Thyroid gland (tissue), 4 donors: ENCODE measurements around the gene SRPRB. TPM values are rescaled to one million over a fixed set of nuclear protein-coding genes. Genes with fewer than 3 reads are reported as not detected.

Source experiments
- DNase-seq, 2 donors: peaks; one replicate each; pipeline ENCODE4 v3.0.0-alpha.2; 2019
- H3K27ac ChIP-seq, 3 donors: fragments of 200-600 bp; sonication (generic); 1 replicate in 2 of 3; 2 replicates in 1 of 3; pipeline ENCODE4 v1.5.1; 2016 to 2019; ENCODE audit warnings: mild to moderate bottlenecking in 1 of 3, moderate library complexity in 1 of 3
- H3K27me3 ChIP-seq: fragments of 200-600 bp; sonication (generic); one replicate; pipeline ENCODE4 v1.5.1; 2019
- H3K36me3 ChIP-seq, 2 donors: fragments of 200-600 bp; sonication (generic); one replicate each; pipeline ENCODE4 v1.5.1; 2016 to 2019
- H3K4me1 ChIP-seq, 2 donors: fragments of 200-600 bp; sonication (generic); one replicate each; pipeline ENCODE4 v1.5.1; 2017 to 2019
- H3K4me3 ChIP-seq, 3 donors: fragments of 200-600 bp; sonication (generic); replicated peaks in 1 of 3; 1 replicate in 2 of 3; 2 replicates in 1 of 3; pipeline ENCODE4 v1.5.1; 2016; ENCODE audit warnings: mild to moderate bottlenecking in 1 of 3
- H3K9me3 ChIP-seq: fragments of 200-600 bp; sonication (generic); one replicate; pipeline ENCODE4 v1.5.1; 2017
- CTCF ChIP-seq, 6 experiments: fragments of 200-600 bp in 3 of 6; fragments of 450-650 bp in 3 of 6; sonication (generic) in 3 of 6; IDR thresholded peaks; one replicate each; pipeline ENCODE4 v1.5.1; 2016 to 2019; ENCODE audit warnings: antibody characterized with exemption in 6 of 6, mild to moderate bottlenecking in 2 of 6, inconsistent platforms in 1 of 6, moderate library complexity in 1 of 6
- POLR2A ChIP-seq, 2 donors: fragments of 450-650 bp; IDR thresholded peaks; one replicate each; pipeline ENCODE4 v1.6.1; 2017; ENCODE audit warnings: antibody characterized with exemption in 2 of 2, mild to moderate bottlenecking in 2 of 2, moderate library complexity in 1 of 2
- WGBS, 2 donors: methylation state at CpG; one replicate each; pipeline ENCODE4 v1.1.5; 2017; 5-methylcytosine and 5-hydroxymethylcytosine counted together
- intact Hi-C: fragments of 100-400 bp; cut with DNase I; formaldehyde crosslinking; loops from one replicate; pipeline ENCODE4 v1.15.1; 2023
- total RNA-seq, 4 donors: library from RNA; depleted of rRNA; stranded (reverse); fragments of >200 nt; gene quantifications; one replicate each; pipeline ENCODE4 v1.2.3, GENCODE V29; 2016

Gene SRPRB
- total RNA-seq, 4 donors from 2014 or later = 26.9 to 55.9 (median 45.2) TPM

- H3K27ac ChIP-seq = no peak overlapping the region
- H3K4me3 ChIP-seq = no peak overlapping the region
- WGBS, 2 donors = 82 to 86% methylated on average over 2 of the region's 2 CpGs
- no peaks in the 10 kb centered on the region for H3K4me1 ChIP-seq
- TF ChIP-seq CTCF (IDR thresholded peaks at IDR 0.05) = no peak
- no peak for TF ChIP-seq POLR2A (IDR thresholded peaks at IDR 0.05)
- DNase-seq = no peak
- H3K36me3 ChIP-seq = no peaks in the 10 kb centered on the region
- H3K27me3 ChIP-seq = no peaks in the 10 kb centered on the region
- intact Hi-C loops = no loop called here
- H3K9me3 ChIP-seq = no peaks in the 10 kb centered on the region
Observed at GRCh38 chr3:133856316-133856715, 50.7 kb downstream of the SRPRB start.

DNA sequence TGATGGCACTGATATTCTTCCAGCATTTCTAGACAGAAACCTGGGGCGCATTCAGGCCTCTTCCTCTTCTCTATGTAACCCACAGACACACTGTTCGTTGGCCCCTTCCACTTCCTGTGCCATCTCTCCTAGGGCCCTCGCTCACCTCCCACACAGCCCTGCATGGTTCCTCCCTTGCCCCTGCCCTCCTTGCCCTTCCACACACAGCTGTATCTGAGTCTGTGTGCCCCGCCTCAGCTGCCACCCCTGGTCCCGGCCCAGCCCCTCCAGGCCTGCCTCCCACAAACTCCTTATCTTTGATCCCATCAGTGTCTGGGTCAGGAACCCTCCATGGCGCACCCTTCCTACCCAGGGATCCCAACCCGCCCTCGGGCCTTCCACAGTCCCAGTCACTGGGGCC is 52.2 kb downstream of the SRPRB start:
- WGBS, 2 donors = 91 to 94% methylated on average over 8 of the region's 8 CpGs
- Histone ChIP-seq H3K4me3 (no peak overlapping the region), H3K36me3 (no peaks in the 10 kb centered on the region), H3K9me3 (no peaks in the 10 kb centered on the region), H3K27me3 (no peaks in the 10 kb centered on the region), H3K4me1 (no peaks in the 10 kb centered on the region), H3K27ac (no peak overlapping the region)
- TF ChIP-seq POLR2A (IDR thresholded peaks at IDR 0.05) = no peak
- TF ChIP-seq CTCF (IDR thresholded peaks at IDR 0.05) = no peak
- no peak for DNase-seq
- intact Hi-C loops = no loop called here

- no peak for DNase-seq
- intact Hi-C loops = no loop called here
- WGBS, 2 donors = 88 to 90% methylated on average over 12 of the region's 12 CpGs
Observed at GRCh38 chr3:133859381-133860234, 54.0 kb downstream of the SRPRB start.

GRCh38 chr3:133860519-133860918 is 54.9 kb downstream of the SRPRB start:
- H3K36me3 ChIP-seq = no peaks in the 10 kb centered on the region
- no peak for DNase-seq
- TF ChIP-seq POLR2A (IDR thresholded peaks at IDR 0.05) (no peak), CTCF (IDR thresholded peaks at IDR 0.05) (no peak)
- intact Hi-C loops = no loop called here
- no peak overlapping the region for H3K4me3 ChIP-seq
- no peak overlapping the region for H3K27ac ChIP-seq
- no peaks in the 10 kb centered on the region for H3K27me3 ChIP-seq
- H3K9me3 ChIP-seq = no peaks in the 10 kb centered on the region
- WGBS, 2 donors = 79 to 100% methylated on average over 3 to 4 of the region's 5 CpGs
- no peaks in the 10 kb centered on the region for H3K4me1 ChIP-seq

More at GRCh38 chr3:133859381-133860234, 54.0 kb downstream of the SRPRB start:
- no peaks in the 10 kb centered on the region for H3K27me3 ChIP-seq
- no peaks in the 10 kb centered on the region for H3K4me1 ChIP-seq
- no peaks in the 10 kb centered on the region for H3K9me3 ChIP-seq
- no peak overlapping the region for H3K27ac ChIP-seq
- TF ChIP-seq CTCF (IDR thresholded peaks at IDR 0.05) (no peak), POLR2A (IDR thresholded peaks at IDR 0.05) (no peak)
- no peak overlapping the region for H3K4me3 ChIP-seq
- H3K36me3 ChIP-seq = no peaks in the 10 kb centered on the region

DNA sequence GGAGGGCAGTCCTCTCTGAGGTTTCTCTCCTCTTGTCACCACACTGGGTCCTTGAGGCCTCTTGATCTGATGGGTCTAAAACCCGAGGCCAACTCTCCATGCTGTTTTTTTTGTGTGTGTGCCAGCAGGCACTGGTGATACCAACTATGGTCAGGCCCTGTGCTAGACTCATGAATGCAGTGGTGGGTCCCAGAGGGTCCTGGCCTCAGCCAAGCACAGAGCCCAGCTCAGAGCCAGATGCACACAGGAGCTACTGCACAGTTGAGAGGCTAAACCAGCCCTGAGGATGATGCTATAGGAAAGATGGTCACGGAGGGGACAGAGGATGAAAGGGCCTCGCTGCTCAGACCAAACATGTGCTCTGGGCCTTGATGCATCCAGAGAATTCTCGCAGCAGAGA is 56.5 kb downstream of the SRPRB start:
- intact Hi-C loops = no loop called here
- Histone ChIP-seq H3K4me3 (no peak overlapping the region), H3K4me1 (no peaks in the 10 kb centered on the region), H3K27ac (no peak overlapping the region), H3K9me3 (no peaks in the 10 kb centered on the region), H3K36me3 (no peaks in the 10 kb centered on the region), H3K27me3 (no peaks in the 10 kb centered on the region)
- TF ChIP-seq CTCF (IDR thresholded peaks at IDR 0.05) = no peak
- no peak for TF ChIP-seq POLR2A (IDR thresholded peaks at IDR 0.05)
- 75 to 79% methylated on average over 4 of the region's 4 CpGs for WGBS, 2 donors
- DNase-seq = no peak
